ENCODE measurements around the gene KIF2A.

GRCh38 chr5:62395210-62395950 is 89.4 kb downstream of the KIF2A start:
- TF ChIP-seq ZNF883 (CRISPR knock-in tag; IDR thresholded peaks at IDR 0.05; ENCODE audit: not compliant biosample characterization) (no peak), CTCF (CRISPR knock-in tag; IDR thresholded peaks at IDR 0.05) (no peak), SOX6 (IDR thresholded peaks at IDR 0.05) (no peak), SOX6 (CRISPR knock-in tag; IDR thresholded peaks at IDR 0.05) (no peak), POLR2A (IDR thresholded peaks at IDR 0.05; ENCODE audit: insufficient read depth in 1 of 2, low read depth in 2 of 2, low read length in 2 of 2) (no peak), EP300 (IDR thresholded peaks at IDR 0.05; ENCODE audit: low read depth in 2 of 2, low read length in 2 of 2) (no peak), EP300 (CRISPR knock-in tag; IDR thresholded peaks at IDR 0.05; ENCODE audit: borderline replicate concordance) (no peak), GATAD1 (CRISPR knock-in tag; IDR thresholded peaks at IDR 0.05) (no peak), PPARG (CRISPR knock-in tag; conservative IDR thresholded peaks at IDR 0.05) (no peak), GABPA (IDR thresholded peaks at IDR 0.05; ENCODE audit: low read depth, low read length) (no peak), GABPA (CRISPR knock-in tag; IDR thresholded peaks at IDR 0.05; ENCODE audit: low read depth) (no peak), KDM1A (CRISPR knock-in tag; IDR thresholded peaks at IDR 0.05) (no peak), CHD2 (IDR thresholded peaks at IDR 0.05; ENCODE audit: low read depth, low read length) (no peak), TRIM22 (IDR thresholded peaks at IDR 0.05) (no peak), WIZ (CRISPR knock-in tag; IDR thresholded peaks at IDR 0.05) (no peak), ZBTB38 (CRISPR knock-in tag; IDR thresholded peaks at IDR 0.05) (no peak), MIER3 (CRISPR knock-in tag; IDR thresholded peaks at IDR 0.05; ENCODE audit: borderline replicate concordance) (no peak)
